Measurements from ENCODE around the gene MS4A8.

The MS4A8 gene

DNA sequence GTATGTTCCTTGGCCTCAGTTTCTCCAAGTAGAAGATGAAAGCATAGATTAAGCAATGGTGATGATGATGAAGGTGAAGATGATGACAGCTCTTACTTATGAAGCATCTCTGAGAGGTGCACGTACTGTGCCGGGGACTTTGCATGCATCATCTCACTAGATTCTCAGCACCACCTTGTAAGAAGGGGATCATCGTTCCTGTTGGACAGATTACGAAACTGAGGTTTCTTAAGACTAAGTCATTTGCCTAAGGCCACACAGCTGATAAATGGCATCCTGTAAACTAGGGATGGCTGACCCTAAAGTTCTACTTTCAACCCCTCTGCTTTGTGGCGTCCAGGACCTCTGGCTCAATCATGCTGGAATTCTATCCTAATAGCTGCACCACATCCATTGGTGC lies 65.9 kb downstream of the MS4A8 start:
- no peak for DNase-seq
